HCT116 (cell line): ENCODE results near the gene KLK11. TPM values are rescaled to one million over a fixed set of nuclear protein-coding genes. Genes with fewer than 3 reads are reported as not detected.
A peak's percentile ranks its signal among the peaks of the same experiment; 100 is the strongest.

Experiments used
- ATAC-seq: fragments of 200-7000 bp; cut with Tn5 transposase; 2 replicates; pipeline ENCODE4 v1.9.1; 2020; ENCODE audit warnings: mild to moderate bottlenecking, moderate library complexity
- BruUV-seq: library from RNA; stranded (reverse); fragments of 400-500 nt; replicated peaks from 2 replicates; lab custom pipeline; 2021; lab: Mats Ljungman, UMichigan
- CTCF ChIA-PET: fragments of 300-600 bp; sonication (Branson Sonifier 250); formaldehyde crosslinking; loops from one replicate; lab custom pipeline; 2021; ENCODE audit warnings: antibody characterized with exemption; lab: Charles Lee
- POLR2A ChIA-PET: fragments of 300-600, 350-600 bp; sonication (Branson Sonifier 250); formaldehyde crosslinking; loops from one replicate; lab custom pipeline; 2021; ENCODE audit warnings: antibody characterized with exemption; lab: Charles Lee
- RAD21 ChIA-PET, 2 experiments: fragments of 300-600 bp; sonication (Branson Sonifier 250); formaldehyde crosslinking; loops; one replicate each; lab custom pipeline; 2023; ENCODE audit warnings: low total read pairs in 2 of 2; ENCODE audit not compliant: uncharacterized antibody in 2 of 2, unreplicated experiment in 2 of 2, low non-redundant PET in 1 of 2; lab: Charles Lee
- DNase-seq: peaks from one replicate; pipeline ENCODE4 v3.0.0-alpha.2; 2010; ENCODE audit warnings: low read depth, low spot score
- H2AFZ ChIP-seq: fragments of 200-600 bp; shearing (Covaris generic), sonication (generic); 2 replicates; pipeline ENCODE4 v1.6.1; 2017; ENCODE audit warnings: low read depth, mixed run types, mixed read lengths, antibody characterized with exemption, low read length; ENCODE audit not compliant: poor library complexity, severe bottlenecking
- H3K27ac ChIP-seq: 2 replicates; pipeline ENCODE4 v1.5.1; 2012; ENCODE audit warnings: low read depth, low read length
- H3K27me3 ChIP-seq: fragments of 200-600 bp; sonication (generic); 2 replicates; pipeline ENCODE4 v1.6.1; 2016; ENCODE audit warnings: mixed run types, low read length, mixed read lengths; ENCODE audit not compliant: insufficient read depth
- H3K36me3 ChIP-seq, 2 experiments: fragments of 200-500 bp in 1 of 2; fragments of 200-600 bp in 1 of 2; sonication (Bioruptor generic) in 1 of 2; sonication (generic) in 1 of 2; 2 replicates each; pipeline versions ENCODE4 v1.5.1 to v1.6.1; 2014 to 2016; ENCODE audit warnings: low read length in 2 of 2, inconsistent platforms in 1 of 2, mixed read lengths in 1 of 2, mixed run types in 1 of 2; ENCODE audit not compliant: insufficient read depth in 2 of 2, control insufficient read depth in 1 of 2
- H3K4me1 ChIP-seq, 2 experiments: fragments of 200-600 bp in 1 of 2; sonication (generic) in 1 of 2; 2 replicates each; pipeline versions ENCODE4 v1.5.1 to v1.6.1; 2012 to 2017; ENCODE audit warnings: low read length in 2 of 2, inconsistent platforms in 1 of 2, mild to moderate bottlenecking in 1 of 2, mixed read lengths in 1 of 2, mixed run types in 1 of 2, moderate library complexity in 1 of 2; ENCODE audit not compliant: insufficient read depth in 2 of 2, control insufficient read depth in 1 of 2
- H3K4me2 ChIP-seq: fragments of 200-600 bp; sonication (generic); 2 replicates; pipeline ENCODE4 v1.6.1; 2017; ENCODE audit warnings: mixed run types, low read length, mixed read lengths
- H3K4me3 ChIP-seq, 2 experiments: fragments of 200-600 bp in 1 of 2; sonication (generic) in 1 of 2; replicated peaks in 1 of 2; 2 replicates each; pipeline ENCODE4 v1.5.1; 2011 to 2016; ENCODE audit warnings: low read length in 2 of 2, control low read depth in 1 of 2, low read depth in 1 of 2, mild to moderate bottlenecking in 1 of 2, mixed read lengths in 1 of 2, mixed run types in 1 of 2
- H3K79me2 ChIP-seq: fragments of 200-600 bp; sonication (generic); 2 replicates; pipeline ENCODE4 v1.6.1; 2017; ENCODE audit warnings: mild to moderate bottlenecking, mixed run types, low read length, moderate library complexity, mixed read lengths; ENCODE audit not compliant: insufficient read depth
- H3K9ac ChIP-seq: fragments of 200-600 bp; sonication (generic); 2 replicates; pipeline ENCODE4 v1.6.1; 2016; ENCODE audit warnings: low read length, mixed read lengths
- H3K9me2 ChIP-seq: fragments of 200-600 bp; sonication (generic), shearing (Covaris generic); 2 replicates; pipeline ENCODE4 v1.6.1; 2017; ENCODE audit warnings: mixed run types, mild to moderate bottlenecking, moderate library complexity; ENCODE audit not compliant: insufficient read depth
- H3K9me3 ChIP-seq, 2 experiments: fragments of 200-500 bp in 1 of 2; fragments of 200-600 bp in 1 of 2; sonication (Bioruptor generic) in 1 of 2; sonication (generic) in 1 of 2; 2 replicates each; pipeline ENCODE4 v1.6.1; 2014 to 2017; ENCODE audit warnings: low read length in 2 of 2, mixed read lengths in 2 of 2, inconsistent platforms in 1 of 2, low read depth in 1 of 2, mild to moderate bottlenecking in 1 of 2, mixed run types in 1 of 2, moderate library complexity in 1 of 2; ENCODE audit not compliant: control insufficient read depth in 1 of 2, insufficient read depth in 1 of 2
- H4K20me1 ChIP-seq: fragments of 200-600 bp; sonication (generic), shearing (Covaris generic); 2 replicates; pipeline ENCODE4 v1.6.1; 2017; ENCODE audit warnings: mixed run types, mild to moderate bottlenecking, moderate library complexity; ENCODE audit not compliant: insufficient read depth
- CBX3 ChIP-seq: IDR thresholded peaks from 2 replicates; pipeline ENCODE4 v1.6.1; 2012; ENCODE audit warnings: low read depth
- CEBPB ChIP-seq: IDR thresholded peaks from 2 replicates; pipeline ENCODE4 v1.6.1; 2012; ENCODE audit warnings: low read depth
- ELF1 ChIP-seq: IDR thresholded peaks from 2 replicates; pipeline ENCODE4 v1.6.1; 2012; ENCODE audit warnings: low read depth, borderline replicate concordance
- EZH2 ChIP-seq: fragments of 200-600 bp; sonication (generic); IDR thresholded peaks from 2 replicates; pipeline ENCODE4 v1.6.1; 2017; ENCODE audit warnings: antibody characterized with exemption, mixed run types
- EZH2phosphoT487 ChIP-seq: fragments of 200-600 bp; IDR thresholded peaks from 2 replicates; pipeline ENCODE4 v1.6.1; 2018; ENCODE audit warnings: antibody characterized with exemption, borderline replicate concordance
- FOSL1 ChIP-seq: IDR thresholded peaks from 2 replicates; pipeline ENCODE4 v1.6.1; 2012; ENCODE audit warnings: low read depth
- POLR2A ChIP-seq: IDR thresholded peaks from 2 replicates; pipeline ENCODE4 v1.7.0; 2011; ENCODE audit warnings: borderline replicate concordance; ENCODE audit not compliant: insufficient read depth, insufficient read length; ENCODE audit errors: extremely low read depth
- POLR2AphosphoS5 ChIP-seq: IDR thresholded peaks from 2 replicates; pipeline ENCODE4 v1.6.1; 2011; ENCODE audit warnings: mild to moderate bottlenecking, low read depth, low read length, moderate library complexity
- RAD21 ChIP-seq: IDR thresholded peaks from 2 replicates; pipeline ENCODE4 v1.6.1; 2012; ENCODE audit warnings: low read depth, mild to moderate bottlenecking
- SIN3A ChIP-seq: IDR thresholded peaks from 2 replicates; pipeline ENCODE4 v1.6.1; 2012; ENCODE audit warnings: low read depth
- SP1 ChIP-seq: IDR thresholded peaks from 2 replicates; pipeline ENCODE4 v1.6.1; 2012; ENCODE audit warnings: low read depth
- TCF7L2 ChIP-seq: IDR thresholded peaks from 2 replicates; pipeline ENCODE4 v1.7.0; 2011; ENCODE audit warnings: borderline replicate concordance, inconsistent platforms; ENCODE audit not compliant: insufficient read depth, insufficient read length; ENCODE audit errors: extremely low read depth
- YY1 ChIP-seq: IDR thresholded peaks from 2 replicates; pipeline ENCODE4 v1.6.1; 2011; ENCODE audit warnings: low read length, low read depth, moderate library complexity, mild to moderate bottlenecking; ENCODE audit not compliant: insufficient replicate concordance; ENCODE audit errors: extremely low read depth
- ZFX ChIP-seq: fragments of 450-650 bp; IDR thresholded peaks from 2 replicates; pipeline ENCODE4 v1.6.1; 2017
- ZNF274 ChIP-seq: fragments of 200-500 bp; sonication (Bioruptor generic); IDR thresholded peaks from 2 replicates; pipeline ENCODE4 v1.6.1; 2014; ENCODE audit warnings: mild to moderate bottlenecking, low read depth, low read length, inconsistent platforms
- intact Hi-C: fragments of 100-400 bp; cut with micrococcal nuclease; formaldehyde crosslinking; loops from 2 replicates; pipeline ENCODE4 v1.10.0; 2022
- total RNA-seq: library from RNA; stranded (reverse); gene quantifications from one replicate; pipeline ENCODE4 v1.2.1, GENCODE V29; 2021; ENCODE audit not compliant: unreplicated experiment
- TF ChIP-seq, protein P1 (sequence below): IDR thresholded peaks from 2 replicates; pipeline ENCODE4 v1.6.1; 2012; ENCODE audit warnings: low read depth
- TF ChIP-seq, protein P2 (sequence below): IDR thresholded peaks from 2 replicates; pipeline ENCODE4 v1.6.1; 2012
- TF ChIP-seq, protein P3 (sequence below), 3 experiments: fragments of 200-600 bp in 1 of 3; sonication (generic) in 1 of 3; IDR thresholded peaks in 2 of 3; conservative IDR thresholded peaks in 1 of 3; 2 replicates each; pipeline ENCODE4 v1.5.1; 2012 to 2017; ENCODE audit warnings: low read depth in 2 of 3, low read length in 2 of 3, antibody characterized with exemption in 1 of 3, borderline replicate concordance in 1 of 3, control low read depth in 1 of 3, mild to moderate bottlenecking in 1 of 3, mixed read lengths in 1 of 3, mixed run types in 1 of 3, moderate library complexity in 1 of 3; ENCODE audit not compliant: insufficient read depth in 1 of 3
- TF ChIP-seq, protein P4 (sequence below): IDR thresholded peaks from 2 replicates; pipeline ENCODE4 v1.6.1; 2012
- TF ChIP-seq, protein P5 (sequence below): IDR thresholded peaks from 2 replicates; pipeline ENCODE4 v1.6.1; 2011; ENCODE audit warnings: mild to moderate bottlenecking, low read length, moderate library complexity; ENCODE audit not compliant: insufficient replicate concordance; ENCODE audit errors: extremely low read depth

KLK11 gene
- total RNA-seq, 1 experiment from 2014 or later, result not detected

DNA sequence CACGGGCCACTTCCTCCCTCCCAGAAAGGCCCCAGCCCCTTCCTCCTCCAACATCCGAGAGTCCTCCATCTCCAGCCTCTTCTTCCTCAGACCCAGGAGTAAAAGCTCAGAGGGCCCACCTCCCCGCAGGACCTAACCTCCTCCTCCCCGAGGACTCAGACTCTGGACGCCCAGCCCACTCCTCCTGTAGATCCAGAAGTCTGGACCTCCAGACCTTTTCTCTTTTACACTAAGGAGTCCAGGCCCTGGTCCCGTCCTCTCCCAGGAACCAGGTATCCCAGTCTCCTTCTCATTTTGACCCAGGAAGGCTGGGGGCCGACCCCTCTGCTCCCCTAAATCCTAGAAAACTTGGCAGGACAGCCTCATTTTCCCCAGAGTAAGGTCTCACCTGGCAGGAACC, 23.1 kb downstream of the KLK11 start:
- intact Hi-C loops, result loop anchor here (5.0 kb wide), 1 partner anchor 36 kb away; the partner anchor contains the start of gene KLK6
- Histone ChIP-seq H3K27ac (no peak overlapping the region; the same call in 1 of the 2 replicates), H4K20me1 (no peaks in the 10 kb centered on the region), H3K36me3 (peaks cover 0 to 6% of the 10 kb centered on the region in 2 experiments; a peak in 1 of 4 replicates), H3K4me3 (no peak overlapping the region), H3K4me2 (peak overlapping the region; percentile 100), H3K9ac (no peak overlapping the region), H2AFZ (no peak overlapping the region), H3K27me3 (no peaks in the 10 kb centered on the region), H3K4me1 (peaks cover 16 to 36% of the 10 kb centered on the region in 2 experiments), H3K9me3 (no peaks in the 10 kb centered on the region)
- ChIA-PET POLR2A (no interaction called here), RAD21 (no interaction called here), CTCF (interaction anchor here (3.4 kb wide), 1 partner anchor 15 kb away, joined by 71 read pairs; the partner anchor contains the start of gene KLK10)
- no peak for ATAC-seq
- DNase-seq, result no peak
- no TSS peak for BruUV-seq
- no peak for TF ChIP-seq ELF1
- TF ChIP-seq ZFX, result no peak
- no peak for TF ChIP-seq FOSL1
- TF ChIP-seq TCF7L2, result no peak
- TF ChIP-seq, protein P1, sequence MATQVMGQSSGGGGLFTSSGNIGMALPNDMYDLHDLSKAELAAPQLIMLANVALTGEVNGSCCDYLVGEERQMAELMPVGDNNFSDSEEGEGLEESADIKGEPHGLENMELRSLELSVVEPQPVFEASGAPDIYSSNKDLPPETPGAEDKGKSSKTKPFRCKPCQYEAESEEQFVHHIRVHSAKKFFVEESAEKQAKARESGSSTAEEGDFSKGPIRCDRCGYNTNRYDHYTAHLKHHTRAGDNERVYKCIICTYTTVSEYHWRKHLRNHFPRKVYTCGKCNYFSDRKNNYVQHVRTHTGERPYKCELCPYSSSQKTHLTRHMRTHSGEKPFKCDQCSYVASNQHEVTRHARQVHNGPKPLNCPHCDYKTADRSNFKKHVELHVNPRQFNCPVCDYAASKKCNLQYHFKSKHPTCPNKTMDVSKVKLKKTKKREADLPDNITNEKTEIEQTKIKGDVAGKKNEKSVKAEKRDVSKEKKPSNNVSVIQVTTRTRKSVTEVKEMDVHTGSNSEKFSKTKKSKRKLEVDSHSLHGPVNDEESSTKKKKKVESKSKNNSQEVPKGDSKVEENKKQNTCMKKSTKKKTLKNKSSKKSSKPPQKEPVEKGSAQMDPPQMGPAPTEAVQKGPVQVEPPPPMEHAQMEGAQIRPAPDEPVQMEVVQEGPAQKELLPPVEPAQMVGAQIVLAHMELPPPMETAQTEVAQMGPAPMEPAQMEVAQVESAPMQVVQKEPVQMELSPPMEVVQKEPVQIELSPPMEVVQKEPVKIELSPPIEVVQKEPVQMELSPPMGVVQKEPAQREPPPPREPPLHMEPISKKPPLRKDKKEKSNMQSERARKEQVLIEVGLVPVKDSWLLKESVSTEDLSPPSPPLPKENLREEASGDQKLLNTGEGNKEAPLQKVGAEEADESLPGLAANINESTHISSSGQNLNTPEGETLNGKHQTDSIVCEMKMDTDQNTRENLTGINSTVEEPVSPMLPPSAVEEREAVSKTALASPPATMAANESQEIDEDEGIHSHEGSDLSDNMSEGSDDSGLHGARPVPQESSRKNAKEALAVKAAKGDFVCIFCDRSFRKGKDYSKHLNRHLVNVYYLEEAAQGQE, result no peak
- TF ChIP-seq, protein P2, sequence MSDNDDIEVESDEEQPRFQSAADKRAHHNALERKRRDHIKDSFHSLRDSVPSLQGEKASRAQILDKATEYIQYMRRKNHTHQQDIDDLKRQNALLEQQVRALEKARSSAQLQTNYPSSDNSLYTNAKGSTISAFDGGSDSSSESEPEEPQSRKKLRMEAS, result no peak
- TF ChIP-seq, protein P3, sequence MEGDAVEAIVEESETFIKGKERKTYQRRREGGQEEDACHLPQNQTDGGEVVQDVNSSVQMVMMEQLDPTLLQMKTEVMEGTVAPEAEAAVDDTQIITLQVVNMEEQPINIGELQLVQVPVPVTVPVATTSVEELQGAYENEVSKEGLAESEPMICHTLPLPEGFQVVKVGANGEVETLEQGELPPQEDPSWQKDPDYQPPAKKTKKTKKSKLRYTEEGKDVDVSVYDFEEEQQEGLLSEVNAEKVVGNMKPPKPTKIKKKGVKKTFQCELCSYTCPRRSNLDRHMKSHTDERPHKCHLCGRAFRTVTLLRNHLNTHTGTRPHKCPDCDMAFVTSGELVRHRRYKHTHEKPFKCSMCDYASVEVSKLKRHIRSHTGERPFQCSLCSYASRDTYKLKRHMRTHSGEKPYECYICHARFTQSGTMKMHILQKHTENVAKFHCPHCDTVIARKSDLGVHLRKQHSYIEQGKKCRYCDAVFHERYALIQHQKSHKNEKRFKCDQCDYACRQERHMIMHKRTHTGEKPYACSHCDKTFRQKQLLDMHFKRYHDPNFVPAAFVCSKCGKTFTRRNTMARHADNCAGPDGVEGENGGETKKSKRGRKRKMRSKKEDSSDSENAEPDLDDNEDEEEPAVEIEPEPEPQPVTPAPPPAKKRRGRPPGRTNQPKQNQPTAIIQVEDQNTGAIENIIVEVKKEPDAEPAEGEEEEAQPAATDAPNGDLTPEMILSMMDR (IDR thresholded peaks at IDR 0.05 in 2 of 3, conservative IDR thresholded peaks at IDR 0.05 in 1 of 3; ENCODE audit: borderline replicate concordance in 1 of 3, insufficient read depth in 1 of 3, low read depth in 2 of 3, low read length in 2 of 3), result no peak
- TF ChIP-seq CEBPB, result no peak
- TF ChIP-seq EZH2, result no peak
- TF ChIP-seq, protein P4, sequence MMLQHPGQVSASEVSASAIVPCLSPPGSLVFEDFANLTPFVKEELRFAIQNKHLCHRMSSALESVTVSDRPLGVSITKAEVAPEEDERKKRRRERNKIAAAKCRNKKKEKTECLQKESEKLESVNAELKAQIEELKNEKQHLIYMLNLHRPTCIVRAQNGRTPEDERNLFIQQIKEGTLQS, result no peak
- TF ChIP-seq EZH2phosphoT487, result no peak
- TF ChIP-seq, protein P5, sequence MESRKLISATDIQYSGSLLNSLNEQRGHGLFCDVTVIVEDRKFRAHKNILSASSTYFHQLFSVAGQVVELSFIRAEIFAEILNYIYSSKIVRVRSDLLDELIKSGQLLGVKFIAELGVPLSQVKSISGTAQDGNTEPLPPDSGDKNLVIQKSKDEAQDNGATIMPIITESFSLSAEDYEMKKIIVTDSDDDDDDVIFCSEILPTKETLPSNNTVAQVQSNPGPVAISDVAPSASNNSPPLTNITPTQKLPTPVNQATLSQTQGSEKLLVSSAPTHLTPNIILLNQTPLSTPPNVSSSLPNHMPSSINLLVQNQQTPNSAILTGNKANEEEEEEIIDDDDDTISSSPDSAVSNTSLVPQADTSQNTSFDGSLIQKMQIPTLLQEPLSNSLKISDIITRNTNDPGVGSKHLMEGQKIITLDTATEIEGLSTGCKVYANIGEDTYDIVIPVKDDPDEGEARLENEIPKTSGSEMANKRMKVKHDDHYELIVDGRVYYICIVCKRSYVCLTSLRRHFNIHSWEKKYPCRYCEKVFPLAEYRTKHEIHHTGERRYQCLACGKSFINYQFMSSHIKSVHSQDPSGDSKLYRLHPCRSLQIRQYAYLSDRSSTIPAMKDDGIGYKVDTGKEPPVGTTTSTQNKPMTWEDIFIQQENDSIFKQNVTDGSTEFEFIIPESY, result no peak
- TF ChIP-seq POLR2A, result no peak
- no peak for TF ChIP-seq YY1
- TF ChIP-seq SIN3A, result no peak
- no peak for TF ChIP-seq POLR2AphosphoS5
- no peak for TF ChIP-seq SP1
- no peak for TF ChIP-seq CBX3
- no peak for TF ChIP-seq RAD21
- TF ChIP-seq ZNF274, result no peak
- TF ChIP-seq, all 23 proteins: peak for 0
- peaks cover 11% of the 10 kb centered on the region; the same call in 1 of the 2 replicates for H3K79me2 ChIP-seq
- H3K9me2 ChIP-seq, result no peaks in the 10 kb centered on the region
